ENCODE data around the gene LGALS8. TPM values are rescaled to one million over a fixed set of nuclear protein-coding genes. Genes with fewer than 3 reads are reported as not detected.

The LGALS8 gene
- total and polyA plus RNA-seq, 2 of the 4 experiments (the other 2 are of a cell fraction) = 41.3 to 57.7 TPM

- in situ Hi-C loops (cut with MboI; ENCODE audit: low sequenced_read_pairs) = no loop called here
- TF ChIP-seq USF2 (IDR thresholded peaks at IDR 0.05; ENCODE audit: low read depth, low read length) (no peak), POLR2A (IDR thresholded peaks at IDR 0.05; ENCODE audit: low read depth, low read length) (no peak), CEBPB (IDR thresholded peaks at IDR 0.05; ENCODE audit: low read depth, low read length) (no peak)
- 91% methylated on average over 4 of the region's 6 CpGs; no CpG with 5 or more reads in 1 of the 2 experiments for WGBS, 2 experiments (ENCODE audit: extremely low coverage in 2 of 2, insufficient read length in 1 of 2)
Observed at GRCh38 chr1:236535662-236536161, 11.9 kb downstream of the LGALS8 start.

More at GRCh38 chr1:236535662-236536161, 11.9 kb downstream of the LGALS8 start:
- Histone ChIP-seq H2BK15ac (ENCODE audit: low read depth, low read length) (no peak overlapping the region), H2AK5ac (ENCODE audit: low read depth, low read length) (no peak overlapping the region), H3K9me1 (ENCODE audit: insufficient read depth, low read length) (peaks cover 3% of the 10 kb centered on the region; the same call in 1 of the 2 replicates), H3K36me3 (ENCODE audit: control insufficient read depth, insufficient read depth, low read length) (peaks cover 16% of the 10 kb centered on the region), H3K9me3 (ENCODE audit: control insufficient read depth, insufficient read depth, low read length) (no peaks in the 10 kb centered on the region), H3K56ac (ENCODE audit: extremely low read depth, insufficient read depth, low read length) (no peak overlapping the region), H2AFZ (replicated peaks; ENCODE audit: low read length, poor library complexity) (no peak overlapping the region), H4K91ac (ENCODE audit: insufficient read depth, low read depth, low read length) (no peak overlapping the region), H4K20me1 (ENCODE audit: insufficient read depth, low read length) (no peaks in the 10 kb centered on the region), H3K4me1 (ENCODE audit: control insufficient read depth, insufficient read depth, low read length) (peaks cover 7% of the 10 kb centered on the region), H3K4me2 (ENCODE audit: low read depth, low read length) (no peak overlapping the region), H3K27me3 (ENCODE audit: control insufficient read depth, insufficient read depth, low read length) (no peaks in the 10 kb centered on the region), H3K4me3 (ENCODE audit: insufficient read depth, low read depth, low read length) (no peak overlapping the region), H2BK5ac (ENCODE audit: low read depth, low read length, poor library complexity, severe bottlenecking) (no peak overlapping the region), H3K14ac (replicated peaks; ENCODE audit: low read depth, low read length) (no peak overlapping the region), H4K5ac (ENCODE audit: low read depth, low read length) (no peak overlapping the region), H3K27ac (ENCODE audit: insufficient read depth, low read length) (no peak overlapping the region), H2BK120ac (ENCODE audit: low read depth, low read length) (no peak overlapping the region), H4K8ac (ENCODE audit: low read depth in 2 of 2, low read length in 2 of 2) (no peak overlapping the region), H3K9ac (ENCODE audit: low read depth, low read length) (no peak overlapping the region), H3K4ac (ENCODE audit: low read depth, low read length) (no peak overlapping the region), H3K79me1 (ENCODE audit: low read depth in 1 of 2, low read length in 2 of 2) (peaks cover 14 to 23% of the 10 kb centered on the region in 2 experiments), H2BK20ac (ENCODE audit: low read depth, low read length) (no peak overlapping the region), H3K18ac (ENCODE audit: low read depth, low read length) (no peak overlapping the region), H3K23ac (ENCODE audit: low read depth, low read length) (no peak overlapping the region), H2AK9ac (replicated peaks; ENCODE audit: low read depth, low read length, poor library complexity) (no peak overlapping the region)
- no TSS peak for BruUV-seq (replicated peaks)
- DNase-seq (no peak), ATAC-seq (ENCODE audit: low read depth) (no peak)
- intact Hi-C loops (cut with micrococcal nuclease) (no loop called here), dilution Hi-C loops (cut with HindIII; ENCODE audit: low sequenced_read_pairs, unreplicated experiment) (no loop called here)
- POLR2A ChIA-PET (ENCODE audit: unreplicated experiment) = no interaction called here
- CTCF ChIA-PET = no interaction called here

All from IMR-90 (cell line).